Gastrocnemius medialis (tissue), 4 donors: ENCODE measurements around the gene EDEM3.

Experiments
- POLR2A ChIP-seq, 2 donors: fragments of 450-650 bp; IDR thresholded peaks; one replicate each; pipeline ENCODE4 v1.6.1; 2017; ENCODE audit warnings: antibody characterized with exemption in 2 of 2, mild to moderate bottlenecking in 2 of 2, moderate library complexity in 2 of 2
- TF ChIP-seq, protein P1 (sequence below), 5 experiments: fragments of 450-650 bp in 3 of 5; fragments of 200-600 bp in 2 of 5; sonication (generic) in 2 of 5; IDR thresholded peaks in 4 of 5; conservative IDR thresholded peaks in 1 of 5; 1 replicate in 4 of 5; 2 replicates in 1 of 5; pipeline ENCODE4 v1.5.1; 2016 to 2019; ENCODE audit warnings: antibody characterized with exemption in 5 of 5, mild to moderate bottlenecking in 3 of 5, moderate library complexity in 3 of 5

DNA sequence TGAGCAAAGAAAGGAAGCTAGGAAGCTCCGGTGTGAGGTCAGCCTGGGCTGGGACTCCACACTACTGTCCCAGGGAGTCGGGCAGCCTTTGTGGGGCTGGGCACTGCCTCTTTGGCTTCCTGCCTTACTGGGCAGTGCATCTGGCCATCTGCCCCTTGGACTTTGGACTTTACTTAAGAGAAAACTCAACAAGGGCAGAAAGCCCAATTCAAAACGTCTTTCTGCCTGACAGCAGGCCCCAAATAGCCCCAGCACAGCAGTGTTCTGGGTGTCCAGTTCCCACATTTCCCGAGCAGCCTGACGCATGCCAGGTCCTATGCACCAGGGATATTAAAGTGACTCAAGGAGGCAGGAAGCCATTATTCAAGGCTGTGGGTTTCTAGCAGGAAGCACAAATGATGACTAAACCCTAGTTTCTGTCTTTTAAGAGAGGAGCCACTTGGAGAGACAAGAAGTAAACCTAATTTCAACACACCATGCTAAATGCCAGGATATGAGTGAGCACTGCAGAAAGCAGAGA is 37.9 kb upstream of the EDEM3 start:
- TF ChIP-seq, protein P1, sequence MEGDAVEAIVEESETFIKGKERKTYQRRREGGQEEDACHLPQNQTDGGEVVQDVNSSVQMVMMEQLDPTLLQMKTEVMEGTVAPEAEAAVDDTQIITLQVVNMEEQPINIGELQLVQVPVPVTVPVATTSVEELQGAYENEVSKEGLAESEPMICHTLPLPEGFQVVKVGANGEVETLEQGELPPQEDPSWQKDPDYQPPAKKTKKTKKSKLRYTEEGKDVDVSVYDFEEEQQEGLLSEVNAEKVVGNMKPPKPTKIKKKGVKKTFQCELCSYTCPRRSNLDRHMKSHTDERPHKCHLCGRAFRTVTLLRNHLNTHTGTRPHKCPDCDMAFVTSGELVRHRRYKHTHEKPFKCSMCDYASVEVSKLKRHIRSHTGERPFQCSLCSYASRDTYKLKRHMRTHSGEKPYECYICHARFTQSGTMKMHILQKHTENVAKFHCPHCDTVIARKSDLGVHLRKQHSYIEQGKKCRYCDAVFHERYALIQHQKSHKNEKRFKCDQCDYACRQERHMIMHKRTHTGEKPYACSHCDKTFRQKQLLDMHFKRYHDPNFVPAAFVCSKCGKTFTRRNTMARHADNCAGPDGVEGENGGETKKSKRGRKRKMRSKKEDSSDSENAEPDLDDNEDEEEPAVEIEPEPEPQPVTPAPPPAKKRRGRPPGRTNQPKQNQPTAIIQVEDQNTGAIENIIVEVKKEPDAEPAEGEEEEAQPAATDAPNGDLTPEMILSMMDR (IDR thresholded peaks at IDR 0.05 in 4 of 5, conservative IDR thresholded peaks at IDR 0.05 in 1 of 5) = no peak
- TF ChIP-seq POLR2A (IDR thresholded peaks at IDR 0.05) = peak in 1 of 2 donors; percentile 42
